GM18867 (cell line): ENCODE data around the gene USP17L30.
"Not testable (repeated sequence)": the region's sequence is repeated elsewhere in the genome, so short reads cannot be mapped to it uniquely, and the experiment has no call there.

Experiments
- ATAC-seq: cut with Tn5 transposase; IDR thresholded peaks from one replicate; pipeline ENCODE4 v1.9.1; 2021; ENCODE audit warnings: mild to moderate bottlenecking, moderate library complexity; ENCODE audit not compliant: unreplicated experiment

USP17L30 gene

GRCh38 chr4:9362829-9363228 is at the start of gene USP17L30:
Gene USP17L30 (plus strand): TSS chr4:9363129. CDS start chr4:9363129, 0 bp downstream.
- ATAC-seq: not testable (repeated sequence)

GRCh38 chr4:9324191-9324590 is 38.7 kb upstream of the USP17L30 start:
- ATAC-seq: not testable (repeated sequence)

DNA sequence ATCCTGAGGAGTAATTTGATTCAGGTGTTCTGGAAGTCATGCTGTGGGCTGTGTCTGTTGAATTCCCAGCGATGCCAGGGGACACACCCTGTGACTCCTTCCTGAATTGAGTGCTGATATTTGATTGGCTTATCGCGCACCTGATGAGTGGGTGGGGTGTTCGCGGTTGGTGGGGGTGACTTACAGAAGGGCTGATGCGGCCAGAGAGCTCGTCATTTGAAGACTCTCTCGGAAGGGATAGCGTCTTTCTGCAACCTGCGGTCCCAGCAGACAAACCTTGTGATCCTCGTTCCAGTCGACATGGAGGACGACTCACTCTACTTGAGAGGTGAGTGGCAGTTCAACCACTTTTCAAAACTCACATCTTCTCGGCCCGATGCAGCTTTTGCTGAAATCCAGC is 38.1 kb upstream of the USP17L30 start, which contains the start of gene USP17L24:
TSS of gene USP17L24 (plus strand) at position 301 of the 400 bp plus-strand sequence. CDS start at position 301, 0 bp downstream.
- not testable (repeated sequence) for ATAC-seq

DNA sequence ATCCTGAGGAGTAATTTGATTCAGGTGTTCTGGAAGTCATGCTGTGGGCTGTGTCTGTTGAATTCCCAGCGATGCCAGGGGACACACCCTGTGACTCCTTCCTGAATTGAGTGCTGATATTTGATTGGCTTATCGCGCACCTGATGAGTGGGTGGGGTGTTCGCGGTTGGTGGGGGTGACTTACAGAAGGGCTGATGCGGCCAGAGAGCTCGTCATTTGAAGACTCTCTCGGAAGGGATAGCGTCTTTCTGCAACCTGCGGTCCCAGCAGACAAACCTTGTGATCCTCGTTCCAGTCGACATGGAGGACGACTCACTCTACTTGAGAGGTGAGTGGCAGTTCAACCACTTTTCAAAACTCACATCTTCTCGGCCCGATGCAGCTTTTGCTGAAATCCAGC is 33.3 kb upstream of the USP17L30 start, which contains the start of gene USP17L25:
TSS of gene USP17L25 (plus strand) at position 301 of the 400 bp plus-strand sequence. CDS start at position 301, 0 bp downstream.
- ATAC-seq: not testable (repeated sequence)

DNA sequence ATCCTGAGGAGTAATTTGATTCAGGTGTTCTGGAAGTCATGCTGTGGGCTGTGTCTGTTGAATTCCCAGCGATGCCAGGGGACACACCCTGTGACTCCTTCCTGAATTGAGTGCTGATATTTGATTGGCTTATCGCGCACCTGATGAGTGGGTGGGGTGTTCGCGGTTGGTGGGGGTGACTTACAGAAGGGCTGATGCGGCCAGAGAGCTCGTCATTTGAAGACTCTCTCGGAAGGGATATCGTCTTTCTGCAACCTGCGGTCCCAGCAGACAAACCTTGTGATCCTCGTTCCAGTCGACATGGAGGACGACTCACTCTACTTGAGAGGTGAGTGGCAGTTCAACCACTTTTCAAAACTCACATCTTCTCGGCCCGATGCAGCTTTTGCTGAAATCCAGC is 28.6 kb upstream of the USP17L30 start, which contains the start of gene USP17L26:
TSS of gene USP17L26 (plus strand) at position 301 of the 400 bp plus-strand sequence. CDS start at position 301, 0 bp downstream.
- not testable (repeated sequence) for ATAC-seq

DNA sequence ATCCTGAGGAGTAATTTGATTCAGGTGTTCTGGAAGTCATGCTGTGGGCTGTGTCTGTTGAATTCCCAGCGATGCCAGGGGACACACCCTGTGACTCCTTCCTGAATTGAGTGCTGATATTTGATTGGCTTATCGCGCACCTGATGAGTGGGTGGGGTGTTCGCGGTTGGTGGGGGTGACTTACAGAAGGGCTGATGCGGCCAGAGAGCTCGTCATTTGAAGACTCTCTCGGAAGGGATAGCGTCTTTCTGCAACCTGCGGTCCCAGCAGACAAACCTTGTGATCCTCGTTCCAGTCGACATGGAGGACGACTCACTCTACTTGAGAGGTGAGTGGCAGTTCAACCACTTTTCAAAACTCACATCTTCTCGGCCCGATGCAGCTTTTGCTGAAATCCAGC is 23.8 kb upstream of the USP17L30 start, which contains the start of gene USP17L5:
TSS of gene USP17L5 (plus strand) at position 301 of the 400 bp plus-strand sequence. CDS start at position 301, 0 bp downstream.
- not testable (repeated sequence) for ATAC-seq

DNA sequence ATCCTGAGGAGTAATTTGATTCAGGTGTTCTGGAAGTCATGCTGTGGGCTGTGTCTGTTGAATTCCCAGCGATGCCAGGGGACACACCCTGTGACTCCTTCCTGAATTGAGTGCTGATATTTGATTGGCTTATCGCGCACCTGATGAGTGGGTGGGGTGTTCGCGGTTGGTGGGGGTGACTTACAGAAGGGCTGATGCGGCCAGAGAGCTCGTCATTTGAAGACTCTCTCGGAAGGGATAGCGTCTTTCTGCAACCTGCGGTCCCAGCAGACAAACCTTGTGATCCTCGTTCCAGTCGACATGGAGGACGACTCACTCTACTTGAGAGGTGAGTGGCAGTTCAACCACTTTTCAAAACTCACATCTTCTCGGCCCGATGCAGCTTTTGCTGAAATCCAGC is 19.1 kb upstream of the USP17L30 start, which contains the start of gene USP17L27:
TSS of gene USP17L27 (plus strand) at position 301 of the 400 bp plus-strand sequence. CDS start at position 301, 0 bp downstream.
- ATAC-seq: not testable (repeated sequence)

- not testable (repeated sequence) for ATAC-seq
Measured at GRCh38 chr4:9348593-9348992, 14.3 kb upstream of the USP17L30 start, which contains the start of gene USP17L28. Gene USP17L28 (plus strand): TSS chr4:9348893. CDS start chr4:9348893, 0 bp downstream.

- not testable (repeated sequence) for ATAC-seq
Measured at GRCh38 chr4:9350866-9351265, 12.1 kb upstream of the USP17L30 start.

DNA sequence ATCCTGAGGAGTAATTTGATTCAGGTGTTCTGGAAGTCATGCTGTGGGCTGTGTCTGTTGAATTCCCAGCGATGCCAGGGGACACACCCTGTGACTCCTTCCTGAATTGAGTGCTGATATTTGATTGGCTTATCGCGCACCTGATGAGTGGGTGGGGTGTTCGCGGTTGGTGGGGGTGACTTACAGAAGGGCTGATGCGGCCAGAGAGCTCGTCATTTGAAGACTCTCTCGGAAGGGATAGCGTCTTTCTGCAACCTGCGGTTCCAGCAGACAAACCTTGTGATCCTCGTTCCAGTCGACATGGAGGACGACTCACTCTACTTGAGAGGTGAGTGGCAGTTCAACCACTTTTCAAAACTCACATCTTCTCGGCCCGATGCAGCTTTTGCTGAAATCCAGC is 9.6 kb upstream of the USP17L30 start, which contains the start of gene USP17L29:
TSS of gene USP17L29 (plus strand) at position 301 of the 400 bp plus-strand sequence. CDS start at position 301, 0 bp downstream.
- not testable (repeated sequence) for ATAC-seq

DNA sequence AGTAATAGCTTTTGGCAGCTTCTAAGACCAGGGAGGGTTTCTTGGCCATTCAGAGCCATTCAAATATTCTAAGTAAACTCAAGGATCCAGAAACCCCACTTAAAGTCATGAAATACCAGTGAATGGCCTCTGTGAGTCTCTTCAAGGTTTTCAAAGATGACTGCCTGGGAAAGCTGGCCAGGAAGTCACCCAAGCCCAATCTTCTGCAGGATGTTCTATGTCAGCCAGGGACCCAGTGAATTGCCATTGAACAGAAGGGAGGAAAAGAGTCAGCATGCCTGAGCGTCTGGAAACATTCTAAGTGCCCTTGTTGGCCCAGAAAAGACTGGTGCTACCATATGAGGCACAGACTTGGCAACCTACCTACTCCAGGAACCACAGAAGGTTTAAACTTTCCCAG is 17.0 kb downstream of the USP17L30 start:
- ATAC-seq: not testable (repeated sequence)

- not testable (repeated sequence) for ATAC-seq
Measured at GRCh38 chr4:9381012-9381534, 18.1 kb downstream of the USP17L30 start.

DNA sequence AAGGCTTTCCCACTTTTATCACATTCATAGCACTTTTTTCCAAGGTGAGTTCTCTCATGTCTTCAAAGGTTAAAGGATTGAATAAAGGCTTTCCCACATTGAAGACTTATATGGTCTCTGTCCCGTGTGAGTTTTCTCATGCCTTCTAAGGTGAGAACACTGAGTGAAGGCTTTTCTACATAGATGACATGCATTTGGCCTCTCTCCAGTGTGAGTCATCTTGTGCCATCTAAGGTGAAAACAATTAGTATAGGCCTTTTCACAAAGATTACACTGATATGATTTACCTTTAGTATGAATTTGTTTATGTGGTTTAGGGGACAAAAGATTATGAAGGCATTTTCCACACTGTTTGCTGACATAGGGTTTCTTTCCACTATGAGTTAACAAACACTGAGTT is 21.2 kb downstream of the USP17L30 start:
- no peak for ATAC-seq

GRCh38 chr4:9389001-9389400 is 26.1 kb downstream of the USP17L30 start:
- ATAC-seq: not testable (repeated sequence)

DNA sequence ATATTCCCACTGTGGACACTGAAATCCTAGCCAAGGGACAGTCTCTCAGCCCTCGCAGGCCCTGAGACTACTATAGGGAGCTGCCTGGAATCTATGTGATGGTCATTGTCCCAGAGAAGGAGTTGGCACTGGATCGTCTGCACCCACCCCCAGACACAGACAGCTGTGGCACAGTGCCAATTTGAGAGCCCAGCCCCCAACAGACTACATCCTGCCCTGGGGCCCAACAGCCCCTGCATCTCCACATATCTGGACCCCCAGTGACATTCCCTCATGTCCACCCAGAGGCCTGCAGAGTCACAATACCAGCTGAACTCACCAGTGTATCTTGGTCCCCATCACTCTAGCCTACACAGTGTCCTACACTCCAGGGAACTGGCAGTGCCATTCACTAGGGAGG is 42.8 kb downstream of the USP17L30 start:
- ATAC-seq: not testable (repeated sequence)

DNA sequence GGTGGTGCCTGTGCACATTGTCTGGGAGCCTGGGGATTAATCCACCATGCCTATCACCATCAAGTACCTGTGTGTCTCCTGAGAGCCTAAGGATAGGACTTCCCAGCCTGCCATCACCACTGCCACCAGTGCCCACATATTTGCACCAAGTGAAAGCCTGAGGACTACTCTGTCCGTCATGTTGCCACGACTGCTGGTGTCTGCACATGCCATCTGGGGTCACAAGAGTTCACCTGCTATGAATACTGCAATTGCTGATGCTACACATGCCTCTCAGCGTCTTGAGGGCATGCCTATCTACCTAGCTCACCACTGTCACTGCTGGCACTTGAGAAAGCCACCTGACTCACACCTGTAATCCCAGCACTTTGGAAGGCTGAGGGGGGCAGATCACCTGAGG is 43.6 kb downstream of the USP17L30 start:
- ATAC-seq: not testable (repeated sequence)

- no peak for ATAC-seq
Measured at GRCh38 chr4:9409793-9410192, 46.9 kb downstream of the USP17L30 start.
